ENCODE data around the gene G2E3. TPM values are rescaled to one million over a fixed set of nuclear protein-coding genes. Genes with fewer than 3 reads are reported as not detected.
A peak's percentile ranks its signal among the peaks of the same experiment; 100 is the strongest.
"Not testable (repeated sequence)": the region's sequence is repeated elsewhere in the genome, so short reads cannot be mapped to it uniquely, and the experiment has no call there.

The G2E3 gene
- total RNA-seq, 1 experiment from 2014 or later = 34.1 TPM

DNA sequence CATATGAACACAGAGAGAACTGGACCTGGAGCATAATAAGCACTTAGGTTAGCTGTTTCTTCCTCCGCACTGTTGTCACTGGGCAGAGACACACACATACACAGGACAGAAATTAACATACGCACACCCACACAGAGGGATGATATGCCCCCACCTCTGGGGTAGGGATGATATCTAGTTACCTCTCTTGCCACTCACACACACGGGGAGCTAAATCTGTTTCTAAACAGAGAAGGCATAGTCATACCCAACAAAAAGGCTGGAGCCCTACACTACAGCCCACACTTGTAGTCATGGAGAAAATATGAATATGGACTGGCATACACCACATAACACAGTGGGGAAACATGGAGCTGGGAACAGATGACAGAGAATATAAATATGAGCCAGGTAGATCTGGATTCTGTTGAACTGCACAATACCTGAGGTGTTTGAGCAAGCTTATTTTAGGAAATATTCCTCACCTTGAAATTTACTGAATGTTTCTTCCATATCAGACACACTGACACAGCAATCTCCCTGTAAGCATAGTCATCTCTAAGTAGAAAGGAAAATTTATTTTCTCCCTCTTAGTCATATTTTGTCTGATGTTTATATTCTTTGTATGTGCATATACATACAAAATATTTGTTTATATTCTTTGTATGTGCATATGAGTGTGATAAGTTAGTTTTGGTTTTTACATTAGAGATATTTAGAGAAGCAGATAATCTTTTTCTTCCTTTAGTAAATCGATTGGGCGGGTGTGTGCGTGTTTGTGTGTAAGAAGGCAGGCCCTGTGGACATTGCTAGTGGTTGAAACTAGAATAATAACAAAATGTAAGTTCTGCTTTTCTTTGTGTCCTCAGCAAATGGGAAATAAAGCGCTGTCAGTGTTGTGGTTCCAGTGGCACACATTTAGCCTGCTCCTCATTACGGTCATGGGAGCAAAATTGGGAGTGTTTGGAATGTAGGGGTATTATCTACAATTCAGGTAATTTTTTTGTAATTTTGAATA, 42.3 kb downstream of the G2E3 start:
- Mint-ChIP-seq H3K4me3 (ENCODE audit: unreplicated experiment) (no peak overlapping the region), H3K27me3 (ENCODE audit: insufficient read depth, unreplicated experiment) (no peaks in the 10 kb centered on the region), H3K36me3 (ENCODE audit: insufficient read depth, unreplicated experiment) (peaks cover 52% of the 10 kb centered on the region), H3K4me1 (ENCODE audit: insufficient read depth, unreplicated experiment) (no peaks in the 10 kb centered on the region), H3K9me3 (ENCODE audit: unreplicated experiment) (no peaks in the 10 kb centered on the region), H3K27ac (ENCODE audit: low read depth, unreplicated experiment) (peak overlapping the region; percentile 20)
- TF ChIP-seq, protein P1, sequence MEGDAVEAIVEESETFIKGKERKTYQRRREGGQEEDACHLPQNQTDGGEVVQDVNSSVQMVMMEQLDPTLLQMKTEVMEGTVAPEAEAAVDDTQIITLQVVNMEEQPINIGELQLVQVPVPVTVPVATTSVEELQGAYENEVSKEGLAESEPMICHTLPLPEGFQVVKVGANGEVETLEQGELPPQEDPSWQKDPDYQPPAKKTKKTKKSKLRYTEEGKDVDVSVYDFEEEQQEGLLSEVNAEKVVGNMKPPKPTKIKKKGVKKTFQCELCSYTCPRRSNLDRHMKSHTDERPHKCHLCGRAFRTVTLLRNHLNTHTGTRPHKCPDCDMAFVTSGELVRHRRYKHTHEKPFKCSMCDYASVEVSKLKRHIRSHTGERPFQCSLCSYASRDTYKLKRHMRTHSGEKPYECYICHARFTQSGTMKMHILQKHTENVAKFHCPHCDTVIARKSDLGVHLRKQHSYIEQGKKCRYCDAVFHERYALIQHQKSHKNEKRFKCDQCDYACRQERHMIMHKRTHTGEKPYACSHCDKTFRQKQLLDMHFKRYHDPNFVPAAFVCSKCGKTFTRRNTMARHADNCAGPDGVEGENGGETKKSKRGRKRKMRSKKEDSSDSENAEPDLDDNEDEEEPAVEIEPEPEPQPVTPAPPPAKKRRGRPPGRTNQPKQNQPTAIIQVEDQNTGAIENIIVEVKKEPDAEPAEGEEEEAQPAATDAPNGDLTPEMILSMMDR (IDR thresholded peaks at IDR 0.05; ENCODE audit: unreplicated experiment) = no peak
- ChIA-PET POLR2A (interaction anchor here (2.1 kb wide), 1 partner anchor 8 kb away, joined by 8 read pairs; no protein-coding TSS in a partner anchor), CTCF (interaction anchor here (0.6 to 1.3 kb wide), 2 partner anchors 10 to 16 kb away, joined by 5 read pairs; no protein-coding TSS in a partner anchor)
- intact Hi-C loops (cut with micrococcal nuclease) = no loop called here
- BruUV-seq (replicated peaks) = no TSS peak
- no peak for DNase-seq (ENCODE audit: unreplicated experiment)

DNA sequence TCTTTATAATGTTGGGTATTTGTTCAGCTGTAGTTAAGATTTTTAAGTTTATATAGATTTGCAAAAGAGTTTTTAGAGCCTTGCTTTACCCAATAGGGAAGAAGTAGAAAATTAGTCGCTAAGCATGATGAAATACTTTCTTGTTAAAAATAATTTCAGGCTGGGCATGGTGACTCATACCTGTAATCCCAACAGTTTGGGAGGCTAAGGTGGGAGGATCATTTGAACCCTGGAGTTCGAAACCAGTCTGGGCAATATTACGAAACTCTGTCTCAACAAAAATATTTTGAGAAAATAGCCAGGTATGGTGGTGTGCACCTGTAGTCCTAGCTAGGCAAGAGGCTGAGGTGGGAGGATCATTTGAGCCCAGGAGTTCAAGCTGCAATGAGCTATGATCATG, 44.4 kb downstream of the G2E3 start:
- TF ChIP-seq, protein P1 (IDR thresholded peaks at IDR 0.05; ENCODE audit: unreplicated experiment) = no peak
- Mint-ChIP-seq H3K27ac (ENCODE audit: low read depth, unreplicated experiment) (no peak overlapping the region), H3K9me3 (ENCODE audit: unreplicated experiment) (no peaks in the 10 kb centered on the region), H3K36me3 (ENCODE audit: insufficient read depth, unreplicated experiment) (peaks cover 52% of the 10 kb centered on the region), H3K4me1 (ENCODE audit: insufficient read depth, unreplicated experiment) (peaks cover 5% of the 10 kb centered on the region), H3K4me3 (ENCODE audit: unreplicated experiment) (no peak overlapping the region), H3K27me3 (ENCODE audit: insufficient read depth, unreplicated experiment) (no peaks in the 10 kb centered on the region)
- CTCF ChIA-PET = interaction anchor here (0.7 to 0.9 kb wide), 2 partner anchors 13 to 160 kb away, joined by 3 to 4 read pairs; no protein-coding TSS in a partner anchor
- intact Hi-C loops (cut with micrococcal nuclease) = no loop called here
- POLR2A ChIA-PET = interaction anchor here (1.3 to 2.6 kb wide), 3 partner anchors 18 to 22 kb away, joined by 3 to 17 read pairs (median 5); partner anchors contain the start of gene SCFD1
- peak; percentile 49 for DNase-seq (ENCODE audit: unreplicated experiment)
- BruUV-seq (replicated peaks) = no TSS peak

DNA sequence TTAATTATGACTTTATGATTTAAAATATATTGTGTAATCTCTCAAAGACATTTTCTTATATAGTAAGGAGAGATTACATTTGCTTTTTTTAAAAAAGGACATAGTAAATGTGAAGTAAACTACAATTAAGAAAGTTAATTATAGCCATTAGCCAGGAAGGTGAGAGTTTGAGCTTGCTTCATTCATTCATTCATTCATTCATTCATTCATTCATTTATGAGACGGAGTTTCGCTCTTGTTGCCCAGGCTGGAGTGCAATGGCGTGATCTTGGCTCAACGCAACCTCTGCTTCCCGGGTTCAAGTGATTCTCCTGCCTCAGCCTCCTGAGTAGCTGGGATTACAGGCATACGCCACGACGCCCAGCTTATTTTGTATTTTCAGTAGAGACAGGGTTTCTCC, 45.7 kb downstream of the G2E3 start:
- Mint-ChIP-seq H3K4me1 (ENCODE audit: insufficient read depth, unreplicated experiment) (peaks cover 18% of the 10 kb centered on the region), H3K36me3 (ENCODE audit: insufficient read depth, unreplicated experiment) (peaks cover 46% of the 10 kb centered on the region)
- H3K9me3 Mint-ChIP-seq (ENCODE audit: unreplicated experiment); intact Hi-C loops (cut with micrococcal nuclease); H3K27ac Mint-ChIP-seq (ENCODE audit: low read depth, unreplicated experiment); DNase-seq (ENCODE audit: unreplicated experiment); BruUV-seq (replicated peaks); H3K4me3 Mint-ChIP-seq (ENCODE audit: unreplicated experiment); H3K27me3 Mint-ChIP-seq (ENCODE audit: insufficient read depth, unreplicated experiment): not testable (repeated sequence)
- CTCF ChIA-PET = interaction anchor here (0.6 to 1.0 kb wide), 2 partner anchors 17 to 27 kb away, joined by 3 read pairs; partner anchors contain the start of gene SCFD1
- POLR2A ChIA-PET = interaction anchor here (1.9 to 2.6 kb wide), 2 partner anchors 18 to 19 kb away, joined by 5 to 17 read pairs; partner anchors contain the start of gene SCFD1

DNA sequence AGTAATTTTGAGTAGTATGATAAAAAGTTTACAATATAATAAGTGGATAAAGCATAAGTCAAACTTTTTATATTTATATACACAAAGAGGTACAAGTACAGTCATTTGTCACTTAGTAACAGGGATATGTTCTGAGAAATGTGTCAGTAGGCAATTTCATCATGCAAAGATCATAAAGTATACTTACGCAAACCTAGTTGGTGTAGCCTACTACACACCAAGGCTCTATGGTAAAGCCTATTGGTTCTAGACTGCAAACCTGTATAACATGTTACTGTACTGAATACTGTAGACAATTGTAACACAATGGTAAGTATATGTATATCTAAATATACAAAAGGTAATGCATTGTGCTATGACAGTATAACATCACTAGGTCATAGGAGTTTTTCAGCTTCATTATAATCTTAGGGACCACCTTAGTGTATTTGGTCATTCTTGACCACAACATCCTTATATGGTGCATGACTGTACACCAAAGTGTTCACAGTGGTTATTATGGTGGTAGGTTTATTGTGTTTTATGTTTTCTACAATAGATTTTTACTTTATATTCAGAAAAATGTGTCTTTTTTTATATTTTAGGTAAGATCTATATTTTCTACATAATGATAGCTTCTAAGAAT, 48.3 kb downstream of the G2E3 start:
- intact Hi-C loops (cut with micrococcal nuclease) = no loop called here

More for the DNA sequence above, 48.3 kb downstream of the G2E3 start:
- DNase-seq (ENCODE audit: unreplicated experiment) = no peak
- Mint-ChIP-seq H3K4me1 (ENCODE audit: insufficient read depth, unreplicated experiment) (peaks cover 30% of the 10 kb centered on the region), H3K27me3 (ENCODE audit: insufficient read depth, unreplicated experiment) (no peaks in the 10 kb centered on the region), H3K4me3 (ENCODE audit: unreplicated experiment) (no peak overlapping the region), H3K36me3 (ENCODE audit: insufficient read depth, unreplicated experiment) (peaks cover 30% of the 10 kb centered on the region), H3K9me3 (ENCODE audit: unreplicated experiment) (no peaks in the 10 kb centered on the region), H3K27ac (ENCODE audit: low read depth, unreplicated experiment) (no peak overlapping the region)
- CTCF ChIA-PET = interaction anchor here (0.9 to 5.6 kb wide), 2 partner anchors 16 to 49 kb away, joined by 3 to 35 read pairs; partner anchors contain the start of gene SCFD1
- TF ChIP-seq, protein P1 (IDR thresholded peaks at IDR 0.05; ENCODE audit: unreplicated experiment) = no peak
- BruUV-seq (replicated peaks) = no TSS peak
- POLR2A ChIA-PET = interaction anchor here (2.0 to 10.0 kb wide), 2 partner anchors 14 to 48 kb away, joined by 4 to 138 read pairs; partner anchors contain the start of genes G2E3 and SCFD1

Measured in MCF 10A (cell line).